Muscle of back (tissue), 11 donors: ENCODE measurements around the gene RPL41. TPM values are rescaled to one million over a fixed set of nuclear protein-coding genes. Genes with fewer than 3 reads are reported as not detected.
"Not testable (repeated sequence)": the region's sequence is repeated elsewhere in the genome, so short reads cannot be mapped to it uniquely, and the experiment has no call there.

Source experiments
- DNase-seq, 3 donors: peaks; one replicate each; pipeline versions ENCODE4 v3.0.0 to v3.0.0-alpha.2; 2013
- polyA plus RNA-seq, 10 donors: library from polyadenylated mRNA; unstranded; fragments of 120-200 nt; gene quantifications; one replicate each; pipeline ENCODE4 v1.2.1, GENCODE V29; 2013; ENCODE audit not compliant: insufficient read length in 10 of 10

Gene RPL41
- polyA plus RNA-seq, 10 donors: 4,692 to 6,543 (median 5,537) TPM

DNA sequence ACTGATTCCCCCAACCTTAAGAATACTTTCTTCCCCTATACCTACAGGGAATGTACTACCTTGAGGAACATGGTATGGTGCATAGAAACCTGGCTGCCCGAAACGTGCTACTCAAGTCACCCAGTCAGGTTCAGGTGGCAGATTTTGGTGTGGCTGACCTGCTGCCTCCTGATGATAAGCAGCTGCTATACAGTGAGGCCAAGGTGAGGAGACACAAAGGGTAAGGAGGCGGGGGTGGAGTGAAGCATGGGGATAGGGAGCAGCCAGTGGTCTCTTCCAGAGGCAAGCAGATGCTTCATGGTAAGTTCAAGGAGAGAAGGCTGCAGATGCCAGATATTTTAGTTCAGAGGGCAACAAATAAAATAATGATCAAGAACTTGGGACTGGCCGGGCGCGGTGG is 18.7 kb upstream of the RPL41 start:
- no peak for DNase-seq

GRCh38 chr12:56098592-56098991 is 17.8 kb upstream of the RPL41 start:
- DNase-seq: no peak

GRCh38 chr12:56099787-56100186 is 16.6 kb upstream of the RPL41 start:
- no peak for DNase-seq

DNA sequence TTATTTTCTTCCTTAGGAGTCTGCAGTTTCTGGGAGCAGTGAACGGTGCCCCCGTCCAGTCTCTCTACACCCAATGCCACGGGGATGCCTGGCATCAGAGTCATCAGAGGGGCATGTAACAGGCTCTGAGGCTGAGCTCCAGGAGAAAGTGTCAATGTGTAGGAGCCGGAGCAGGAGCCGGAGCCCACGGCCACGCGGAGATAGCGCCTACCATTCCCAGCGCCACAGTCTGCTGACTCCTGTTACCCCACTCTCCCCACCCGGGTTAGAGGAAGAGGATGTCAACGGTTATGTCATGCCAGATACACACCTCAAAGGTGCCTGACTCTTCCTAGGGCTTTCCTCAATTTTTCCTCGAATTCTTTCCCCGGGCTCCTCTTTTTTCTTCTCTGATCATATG is 15.4 kb upstream of the RPL41 start:
- DNase-seq: no peak

DNA sequence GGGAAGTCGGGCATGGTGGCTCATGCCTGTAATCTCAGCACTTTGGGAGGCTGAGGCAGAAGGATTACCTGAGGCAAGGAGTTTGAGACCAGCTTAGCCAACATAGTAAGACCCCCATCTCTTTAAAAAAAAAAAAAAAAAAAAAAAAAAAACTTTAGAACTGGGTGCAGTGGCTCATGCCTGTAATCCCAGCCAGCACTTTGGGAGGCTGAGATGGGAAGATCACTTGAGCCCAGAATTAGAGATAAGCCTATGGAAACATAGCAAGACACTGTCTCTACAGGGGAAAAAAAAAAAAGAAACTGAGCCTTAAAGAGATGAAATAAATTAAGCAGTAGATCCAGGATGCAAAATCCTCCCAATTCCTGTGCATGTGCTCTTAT is 13.8 kb upstream of the RPL41 start:
- no peak for DNase-seq

DNA sequence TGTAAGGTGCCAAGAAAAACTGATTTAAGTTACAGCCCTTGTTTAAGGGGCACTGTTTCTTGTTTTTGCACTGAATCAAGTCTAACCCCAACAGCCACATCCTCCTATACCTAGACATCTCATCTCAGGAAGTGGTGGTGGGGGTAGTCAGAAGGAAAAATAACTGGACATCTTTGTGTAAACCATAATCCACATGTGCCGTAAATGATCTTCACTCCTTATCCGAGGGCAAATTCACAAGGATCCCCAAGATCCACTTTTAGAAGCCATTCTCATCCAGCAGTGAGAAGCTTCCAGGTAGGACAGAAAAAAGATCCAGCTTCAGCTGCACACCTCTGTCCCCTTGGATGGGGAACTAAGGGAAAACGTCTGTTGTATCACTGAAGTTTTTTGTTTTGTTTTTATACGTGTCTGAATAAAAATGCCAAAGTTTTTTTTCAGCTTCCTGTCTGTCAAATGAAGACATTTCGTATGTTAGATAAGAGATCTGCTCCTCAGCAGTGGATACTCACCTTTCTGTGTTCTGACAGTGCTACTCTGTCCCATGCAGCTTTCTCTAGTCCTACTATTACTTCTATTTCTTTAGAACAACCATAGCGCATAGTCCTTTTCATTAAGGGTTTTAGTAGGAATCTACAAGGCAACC is 13.2 kb upstream of the RPL41 start:
- DNase-seq: no peak

DNA sequence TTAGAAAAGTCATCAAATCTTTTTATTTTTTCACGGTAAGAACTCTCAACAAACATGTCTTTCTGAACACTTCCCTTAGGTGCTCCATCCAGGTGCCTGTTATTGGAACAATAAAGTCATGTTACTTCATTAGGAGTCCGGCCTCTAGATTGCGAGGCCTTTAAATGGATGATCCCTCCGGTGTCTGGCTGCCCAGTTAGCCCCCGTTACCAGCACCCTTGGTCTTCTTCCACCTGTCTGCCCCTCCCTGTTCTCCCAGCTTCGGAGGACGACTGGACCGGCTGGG is 12.7 kb upstream of the RPL41 start:
- DNase-seq: no peak

DNA sequence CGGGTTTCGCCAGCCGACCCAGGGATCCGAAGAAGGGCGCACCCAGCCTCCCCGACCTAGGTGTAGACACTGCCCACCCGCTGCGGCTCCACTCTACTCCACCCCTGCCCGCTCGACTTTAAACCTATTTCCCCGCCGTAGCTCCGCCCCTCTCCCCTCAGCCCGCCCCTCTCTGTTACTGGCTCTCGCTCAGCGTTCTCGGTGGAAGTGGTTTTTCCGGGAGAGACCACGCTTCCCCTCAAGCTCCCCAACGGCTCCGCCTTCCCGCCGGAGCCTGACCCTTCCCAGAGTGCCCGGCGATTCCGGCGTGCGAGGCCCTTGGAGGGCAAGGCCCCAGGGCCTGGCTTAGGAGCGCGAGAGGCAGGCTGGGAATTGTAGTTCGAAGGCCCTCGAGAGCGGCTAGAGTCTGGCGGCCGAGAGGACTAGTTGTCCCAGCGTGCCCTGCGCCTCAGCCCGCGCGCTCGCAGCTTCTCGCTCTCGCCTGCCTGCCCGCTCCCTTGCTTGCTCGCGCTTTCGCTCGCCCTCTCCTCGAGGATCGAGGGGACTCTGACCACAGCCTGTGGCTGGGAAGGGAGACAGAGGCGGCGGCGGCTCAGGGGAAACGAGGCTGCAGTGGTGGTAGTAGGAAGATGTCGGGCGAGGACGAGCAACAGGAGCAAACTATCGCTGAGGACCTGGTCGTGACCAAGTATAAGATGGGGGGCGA is 12.2 kb upstream of the RPL41 start, which contains the start of gene PA2G4:
Gene PA2G4, plus strand, starts transcription at position 451 of the 706 bp plus-strand sequence. Its CDS starts 179 bp downstream, at position 630.
- peak; percentile 97 to 99 (median 99) for DNase-seq

GRCh38 chr12:56104815-56105608 is 11.4 kb upstream of the RPL41 start:
- DNase-seq: no peak

DNA sequence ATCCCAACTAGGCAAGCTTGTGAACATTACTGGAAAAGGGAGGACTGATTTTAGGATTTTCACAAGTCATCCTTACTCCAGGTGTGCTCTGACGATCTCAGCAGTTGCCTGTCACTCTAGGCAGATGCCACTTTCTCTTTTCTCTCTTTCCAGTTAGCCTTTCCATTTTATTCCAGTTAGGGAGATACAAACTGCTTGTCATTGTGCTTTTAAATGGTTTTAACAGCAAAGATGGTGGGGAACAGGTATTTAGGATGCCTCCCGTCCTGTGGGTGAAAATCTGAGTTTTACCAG is 10.9 kb upstream of the RPL41 start:
- no peak for DNase-seq

DNA sequence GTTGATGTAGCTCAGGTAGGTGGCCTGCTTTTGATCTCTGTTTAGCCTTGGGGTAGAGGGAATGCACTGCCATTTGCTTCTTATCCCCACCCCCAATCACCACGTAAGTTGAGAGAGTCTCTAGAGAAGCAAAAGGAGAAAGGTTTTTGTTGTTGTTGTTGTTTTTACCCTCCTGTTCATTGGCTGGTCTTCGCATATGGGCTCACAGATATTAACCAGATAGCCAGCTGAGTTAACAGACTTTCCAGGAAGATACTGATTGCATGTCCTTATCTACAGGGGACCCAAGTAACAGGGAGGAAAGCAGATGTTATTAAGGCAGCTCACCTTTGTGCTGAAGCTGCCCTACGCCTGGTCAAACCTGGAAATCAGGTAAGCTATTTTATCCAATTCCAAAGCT is 9.2 kb upstream of the RPL41 start:
- no peak for DNase-seq

GRCh38 chr12:56110571-56110970 is 5.9 kb upstream of the RPL41 start:
- no peak for DNase-seq

- DNase-seq: no peak
These were observed 2.3 kb upstream of the RPL41 start for GRCh38 chr12:56114084-56114483.

DNA sequence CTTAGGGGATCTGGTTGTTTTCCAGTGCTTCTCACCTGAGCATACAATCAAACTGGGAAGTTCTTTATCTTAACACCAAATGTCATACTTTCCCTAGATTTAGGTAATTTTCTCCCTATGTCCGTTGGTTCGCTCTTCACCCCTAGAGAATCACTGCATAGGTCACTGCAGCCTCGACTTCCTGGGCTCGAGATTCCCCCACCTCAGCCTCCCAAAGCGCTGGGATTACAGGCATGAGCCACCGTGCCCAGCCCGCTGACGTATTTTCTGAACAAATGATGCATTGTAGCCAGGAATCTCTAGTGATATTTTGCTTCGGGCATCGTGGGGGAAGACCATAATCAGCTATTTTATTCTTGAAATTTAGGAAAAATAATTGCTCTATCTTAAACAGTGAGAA is 1.1 kb upstream of the RPL41 start:
- DNase-seq: peak in 2 of 3 donors; percentile 21 to 47

GRCh38 chr12:56117082-56117706 is 761 bp downstream of the RPL41 start:
- DNase-seq: not testable (repeated sequence)

DNA sequence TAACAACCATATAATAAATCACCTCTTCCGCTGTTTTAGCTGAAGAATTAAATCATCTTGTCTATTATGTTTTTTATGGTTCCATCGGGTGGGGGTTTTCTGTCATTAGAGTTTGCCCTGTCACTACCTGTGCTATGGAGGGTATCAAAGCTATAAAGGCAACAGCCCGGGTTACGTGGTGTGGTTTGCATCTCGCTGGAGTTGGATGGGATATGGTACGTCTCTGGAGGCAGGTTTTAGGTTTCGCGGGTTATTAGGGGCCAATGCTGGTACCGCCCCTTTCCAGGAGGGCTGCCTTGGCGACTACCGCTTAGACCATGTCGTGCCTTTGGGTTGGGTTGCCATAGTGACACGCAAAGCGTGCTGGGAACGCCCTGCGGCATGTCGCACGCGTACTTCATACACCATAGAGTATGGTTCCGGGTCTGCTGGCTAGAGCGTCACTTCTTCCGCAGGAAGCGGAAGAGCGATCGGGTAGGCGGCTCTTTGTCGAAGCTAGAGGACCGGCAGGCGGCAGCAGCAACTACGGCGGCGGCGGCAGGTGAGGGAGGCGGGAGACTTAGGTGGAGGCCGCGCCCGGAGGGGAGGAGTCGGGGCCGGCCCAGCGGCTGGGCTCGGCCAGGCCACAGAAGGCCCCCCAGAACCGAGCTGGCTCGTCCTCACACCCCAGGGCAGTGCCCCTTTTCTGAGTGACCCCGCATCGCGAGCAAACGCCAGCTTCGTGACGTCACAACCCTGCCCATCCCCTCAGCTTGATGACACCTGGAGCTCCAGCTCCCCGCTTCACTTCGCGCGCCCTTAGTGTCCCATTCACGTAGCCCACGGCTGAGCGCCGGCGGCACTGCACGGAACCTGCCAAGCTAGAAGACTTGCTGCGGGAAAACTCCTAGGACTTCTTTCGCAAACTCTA is 1.6 kb downstream of the RPL41 start, which contains the start of gene ZC3H10:
Gene ZC3H10, plus strand, starts transcription at position 489 of the 910 bp plus-strand sequence. CDS start 2,297 bp downstream, outside the sequence.
- DNase-seq: peak; percentile 99 to 100 (median 100)

- peak in 1 of 3 donors; percentile 22 for DNase-seq
These were observed 2.4 kb downstream of the RPL41 start for GRCh38 chr12:56118688-56119357.

DNA sequence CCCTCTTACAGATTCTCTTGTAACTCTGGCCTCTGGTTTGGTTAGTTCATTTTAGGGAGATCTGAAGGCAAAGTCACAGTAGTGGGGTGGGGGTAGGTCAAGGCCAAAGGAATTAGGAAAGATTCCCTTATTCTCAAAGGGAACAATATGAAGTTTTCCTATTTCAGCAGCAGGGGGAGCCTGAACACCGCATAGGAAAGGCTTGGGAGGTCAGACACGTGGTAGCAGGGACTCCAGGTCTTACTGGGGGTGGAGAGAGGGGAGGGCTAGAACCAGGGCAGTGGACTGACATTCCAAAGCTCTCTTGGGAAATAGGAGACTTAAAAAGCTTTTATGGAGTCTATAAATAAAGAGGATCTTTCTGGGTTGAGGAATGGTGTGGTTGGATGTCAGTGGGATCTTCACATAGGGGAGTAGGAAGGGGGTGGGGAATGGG is 2.9 kb downstream of the RPL41 start:
- peak; percentile 84 to 91 (median 89) for DNase-seq

GRCh38 chr12:56120158-56120846 is 3.9 kb downstream of the RPL41 start:
- DNase-seq: no peak
